ENCODE results near the gene CTRB1.

The CTRB1 gene

DNA sequence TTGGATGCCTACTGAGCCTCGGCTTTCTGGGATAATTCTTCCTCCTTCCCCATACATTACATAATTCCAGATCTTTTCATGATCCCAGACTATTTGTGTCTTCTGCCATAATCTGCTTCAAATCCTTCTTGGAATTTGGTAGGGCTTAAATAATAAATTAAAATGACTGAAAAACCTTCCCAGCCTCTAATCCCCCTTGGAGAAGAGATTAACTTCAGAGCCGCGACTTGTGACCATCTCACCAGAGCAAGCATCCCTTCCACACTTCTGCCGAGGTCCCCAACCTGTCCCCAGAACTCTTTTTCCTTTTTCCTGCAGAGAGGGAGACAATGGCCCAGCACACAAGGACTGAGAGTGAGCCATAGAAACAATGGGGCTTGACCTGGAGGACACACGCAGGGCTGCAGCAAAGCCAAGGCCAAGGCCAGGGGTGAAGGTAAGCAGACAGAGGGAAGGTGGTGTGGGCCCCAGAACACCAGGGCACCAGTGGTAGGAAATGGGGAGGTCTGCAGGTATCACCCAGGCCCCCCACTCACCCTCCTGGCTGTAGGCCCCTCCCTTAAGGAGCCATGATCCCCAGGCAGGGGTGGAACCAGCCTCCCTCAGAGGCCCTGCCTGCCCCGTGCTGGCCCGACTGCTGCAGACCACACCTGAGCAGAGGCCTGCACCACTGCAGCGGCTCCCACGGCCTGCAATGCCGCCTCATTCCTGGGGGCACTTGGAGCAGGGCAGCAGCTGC is 42.2 kb downstream of the CTRB1 start:
- H3K4me3 ChIP-seq (replicated peaks; ENCODE audit: low read depth, low read length): no peak overlapping the region
- DNase-seq (ENCODE audit: low read depth): no peak
- TF ChIP-seq, protein P1, sequence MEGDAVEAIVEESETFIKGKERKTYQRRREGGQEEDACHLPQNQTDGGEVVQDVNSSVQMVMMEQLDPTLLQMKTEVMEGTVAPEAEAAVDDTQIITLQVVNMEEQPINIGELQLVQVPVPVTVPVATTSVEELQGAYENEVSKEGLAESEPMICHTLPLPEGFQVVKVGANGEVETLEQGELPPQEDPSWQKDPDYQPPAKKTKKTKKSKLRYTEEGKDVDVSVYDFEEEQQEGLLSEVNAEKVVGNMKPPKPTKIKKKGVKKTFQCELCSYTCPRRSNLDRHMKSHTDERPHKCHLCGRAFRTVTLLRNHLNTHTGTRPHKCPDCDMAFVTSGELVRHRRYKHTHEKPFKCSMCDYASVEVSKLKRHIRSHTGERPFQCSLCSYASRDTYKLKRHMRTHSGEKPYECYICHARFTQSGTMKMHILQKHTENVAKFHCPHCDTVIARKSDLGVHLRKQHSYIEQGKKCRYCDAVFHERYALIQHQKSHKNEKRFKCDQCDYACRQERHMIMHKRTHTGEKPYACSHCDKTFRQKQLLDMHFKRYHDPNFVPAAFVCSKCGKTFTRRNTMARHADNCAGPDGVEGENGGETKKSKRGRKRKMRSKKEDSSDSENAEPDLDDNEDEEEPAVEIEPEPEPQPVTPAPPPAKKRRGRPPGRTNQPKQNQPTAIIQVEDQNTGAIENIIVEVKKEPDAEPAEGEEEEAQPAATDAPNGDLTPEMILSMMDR (IDR thresholded peaks at IDR 0.05; ENCODE audit: low read length, missing control alignments): no peak

DNA sequence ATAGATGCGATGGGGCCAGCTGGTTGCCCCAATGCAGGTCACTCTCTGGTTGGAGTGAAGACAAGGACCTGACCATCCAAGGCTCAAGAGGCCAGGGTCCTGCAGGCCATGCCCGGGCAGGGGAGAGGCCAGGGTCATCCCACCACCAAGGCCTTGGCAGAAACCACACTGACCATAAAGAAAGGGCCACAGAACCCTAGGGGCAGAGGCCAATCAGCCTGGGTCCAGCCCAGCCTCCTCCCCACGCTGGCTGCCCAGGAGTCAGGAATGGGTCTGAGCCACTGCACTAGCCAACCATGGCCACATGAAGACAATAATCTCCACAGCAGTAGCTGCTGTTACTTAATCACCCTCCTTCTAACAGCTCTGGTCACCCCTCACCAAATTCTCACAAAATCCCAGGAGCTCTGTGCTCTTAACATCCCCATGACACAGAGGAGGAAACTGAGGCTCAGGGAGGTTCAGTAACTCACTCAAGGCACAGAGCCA is 42.8 kb downstream of the CTRB1 start:
- DNase-seq (ENCODE audit: low read depth): no peak
- no peak overlapping the region for H3K4me3 ChIP-seq (replicated peaks; ENCODE audit: low read depth, low read length)
- TF ChIP-seq, protein P1 (IDR thresholded peaks at IDR 0.05; ENCODE audit: low read length, missing control alignments): no peak

DNA sequence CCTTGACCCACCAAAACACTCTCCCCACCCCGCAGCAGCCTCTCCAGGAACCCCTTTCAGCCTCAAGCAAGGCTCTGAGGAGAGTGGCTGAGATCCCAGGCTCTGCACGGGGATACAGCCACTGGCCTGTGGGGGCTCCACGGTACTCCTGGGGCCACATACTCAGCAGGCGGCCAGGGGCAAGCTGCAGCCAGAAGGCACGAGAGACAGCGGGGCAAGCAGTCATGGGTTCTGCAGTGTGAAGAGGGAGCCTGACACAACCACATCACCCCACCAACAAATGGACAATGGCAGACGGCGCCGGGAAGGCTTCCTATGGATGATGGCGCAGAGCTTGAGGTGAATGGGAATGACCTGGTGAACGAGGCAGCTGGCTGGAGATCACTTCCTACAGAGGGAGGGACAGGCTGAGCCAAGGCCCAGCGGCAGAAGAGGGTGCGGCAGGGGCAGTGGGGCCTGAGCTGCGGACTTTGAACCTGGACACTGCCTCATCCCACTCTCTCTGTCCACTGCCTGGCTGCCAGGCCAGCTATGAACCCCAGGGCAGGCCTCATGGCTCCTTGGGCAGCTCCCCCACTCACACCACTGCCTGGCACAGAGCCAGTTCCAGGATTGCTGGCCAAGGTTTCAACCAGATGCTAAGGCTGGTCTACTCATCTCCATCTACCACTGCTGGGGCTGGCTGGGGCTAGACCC is 43.5 kb downstream of the CTRB1 start:
- no peak overlapping the region for H3K4me3 ChIP-seq (replicated peaks; ENCODE audit: low read depth, low read length)
- TF ChIP-seq, protein P1 (IDR thresholded peaks at IDR 0.05; ENCODE audit: low read length, missing control alignments): no peak
- DNase-seq (ENCODE audit: low read depth): no peak

DNA sequence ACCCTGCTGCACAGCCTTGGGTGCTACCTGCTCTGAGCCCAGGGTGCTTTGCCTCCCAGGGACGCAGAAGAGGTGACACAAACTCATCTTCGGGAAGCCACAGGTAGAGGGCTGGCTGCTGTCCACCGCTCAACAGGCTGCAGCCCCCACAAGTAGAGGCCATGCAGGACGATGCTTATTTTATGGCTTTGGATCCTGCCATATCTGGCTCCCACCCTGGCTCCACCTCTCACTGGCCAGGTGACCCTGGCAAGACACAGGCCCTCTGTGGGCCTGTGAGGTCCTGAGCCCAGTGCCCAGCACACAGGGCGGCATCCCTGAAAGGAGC is 44.0 kb downstream of the CTRB1 start:
- H3K4me3 ChIP-seq (replicated peaks; ENCODE audit: low read depth, low read length): no peak overlapping the region
- TF ChIP-seq, protein P1 (IDR thresholded peaks at IDR 0.05; ENCODE audit: low read length, missing control alignments): no peak
- DNase-seq (ENCODE audit: low read depth): no peak

GRCh38 chr16:75263291-75263962 is 44.6 kb downstream of the CTRB1 start:
- no peak for DNase-seq (ENCODE audit: low read depth)
- TF ChIP-seq, protein P1 (IDR thresholded peaks at IDR 0.05; ENCODE audit: low read length, missing control alignments): no peak
- peak overlapping the region; percentile 93 for H3K4me3 ChIP-seq (replicated peaks; ENCODE audit: low read depth, low read length)

DNA sequence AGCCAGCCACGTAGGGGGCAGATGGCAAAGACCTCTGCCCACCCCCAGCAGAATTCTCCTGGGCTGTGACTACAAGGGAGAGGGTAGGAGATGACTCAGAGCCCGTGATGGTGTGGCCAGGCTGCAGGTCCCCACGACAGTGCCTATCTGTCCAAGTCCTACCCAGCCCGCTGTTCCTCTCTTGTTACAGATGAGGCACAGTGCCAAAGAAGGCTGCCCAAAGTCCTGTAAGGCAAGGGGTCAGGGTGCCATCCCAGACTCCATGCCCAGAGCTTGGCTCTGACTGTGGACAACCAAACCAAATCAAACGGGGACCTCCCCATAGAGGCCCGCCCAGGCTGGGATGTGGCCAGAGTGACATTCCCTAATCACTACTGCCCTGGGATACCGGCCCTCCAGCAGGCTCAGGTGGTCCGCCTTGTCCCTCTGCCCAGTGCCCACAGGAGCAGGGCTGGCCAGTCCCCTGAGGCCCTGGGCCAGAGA is 45.2 kb downstream of the CTRB1 start:
- H3K4me3 ChIP-seq (replicated peaks; ENCODE audit: low read depth, low read length): peak overlapping the region; percentile 93
- no peak for DNase-seq (ENCODE audit: low read depth)
- TF ChIP-seq, protein P1 (IDR thresholded peaks at IDR 0.05; ENCODE audit: low read length, missing control alignments): no peak
